Left ventricle myocardium inferior (tissue), 1 donor: ENCODE data around the gene TRAF3. TPM values are rescaled to one million over a fixed set of nuclear protein-coding genes. Genes with fewer than 3 reads are reported as not detected.

Experiments
- DNase-seq: peaks from one replicate; pipeline ENCODE4 v3.0.0-alpha.2; 2020
- H3K27ac ChIP-seq: fragments of 200-600 bp; replicated peaks from 2 replicates; pipeline ENCODE4 v1.8.0; 2021
- H3K27me3 ChIP-seq: fragments of 200-600 bp; 2 replicates; pipeline ENCODE4 v1.8.0; 2021; ENCODE audit warnings: low read depth
- H3K36me3 ChIP-seq: fragments of 200-600 bp; 2 replicates; pipeline ENCODE4 v1.8.0; 2021
- H3K4me1 ChIP-seq: fragments of 200-600 bp; 2 replicates; pipeline ENCODE4 v1.8.0; 2021
- H3K4me3 ChIP-seq: fragments of 200-600 bp; 2 replicates; pipeline ENCODE4 v1.8.0; 2021; ENCODE audit warnings: mild to moderate bottlenecking, moderate library complexity
- H3K9me3 ChIP-seq: fragments of 200-600 bp; replicated peaks from 2 replicates; pipeline ENCODE4 v1.8.0; 2021
- intact Hi-C: fragments of 100-400 bp; cut with micrococcal nuclease; formaldehyde crosslinking; loops from one replicate; pipeline ENCODE4 v1.11.0; 2022
- total RNA-seq: library from RNA; stranded (reverse); fragmentation: NEBNext Ultra II Directional; extraction: Animal tissue kit (Norgen Biotek cat#: 25700); gene quantifications from one replicate; pipeline ENCODE4 v1.2.1, GENCODE V29; 2021
- TF ChIP-seq, protein P1 (sequence below): fragments of 200-600 bp; IDR thresholded peaks from 2 replicates; pipeline ENCODE4 v1.8.0; 2021; ENCODE audit warnings: antibody characterized with exemption, mild to moderate bottlenecking, borderline replicate concordance
- donor health status: DM: no; HTN: yes; CAD: no; lungs with severe emphysema.

TRAF3 gene
- total RNA-seq, 1 donor from 2014 or later: 11.3 TPM

DNA sequence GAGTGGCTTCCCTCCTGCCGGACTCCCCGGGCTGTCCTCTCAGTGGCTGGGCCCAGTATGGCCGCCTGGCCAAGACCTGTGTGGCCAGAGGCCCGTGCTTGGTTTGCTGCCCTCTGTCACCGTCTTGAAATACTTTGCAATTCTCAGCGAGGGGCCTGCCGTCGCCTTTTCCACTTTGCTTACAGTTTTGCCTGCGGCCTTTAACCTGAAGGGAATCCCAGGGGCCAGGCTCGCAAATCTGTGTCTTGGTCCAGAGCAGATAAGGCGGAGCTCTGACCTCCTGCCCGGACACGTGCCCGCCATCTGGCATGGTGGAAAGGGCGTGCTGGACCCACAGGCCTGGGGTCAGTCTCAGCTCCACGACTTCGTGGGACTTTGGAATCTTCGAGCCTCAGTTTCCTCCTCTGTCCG is 134.3 kb downstream of the TRAF3 start:
- no peaks in the 10 kb centered on the region for H3K9me3 ChIP-seq
- DNase-seq: no peak
- TF ChIP-seq, protein P1, sequence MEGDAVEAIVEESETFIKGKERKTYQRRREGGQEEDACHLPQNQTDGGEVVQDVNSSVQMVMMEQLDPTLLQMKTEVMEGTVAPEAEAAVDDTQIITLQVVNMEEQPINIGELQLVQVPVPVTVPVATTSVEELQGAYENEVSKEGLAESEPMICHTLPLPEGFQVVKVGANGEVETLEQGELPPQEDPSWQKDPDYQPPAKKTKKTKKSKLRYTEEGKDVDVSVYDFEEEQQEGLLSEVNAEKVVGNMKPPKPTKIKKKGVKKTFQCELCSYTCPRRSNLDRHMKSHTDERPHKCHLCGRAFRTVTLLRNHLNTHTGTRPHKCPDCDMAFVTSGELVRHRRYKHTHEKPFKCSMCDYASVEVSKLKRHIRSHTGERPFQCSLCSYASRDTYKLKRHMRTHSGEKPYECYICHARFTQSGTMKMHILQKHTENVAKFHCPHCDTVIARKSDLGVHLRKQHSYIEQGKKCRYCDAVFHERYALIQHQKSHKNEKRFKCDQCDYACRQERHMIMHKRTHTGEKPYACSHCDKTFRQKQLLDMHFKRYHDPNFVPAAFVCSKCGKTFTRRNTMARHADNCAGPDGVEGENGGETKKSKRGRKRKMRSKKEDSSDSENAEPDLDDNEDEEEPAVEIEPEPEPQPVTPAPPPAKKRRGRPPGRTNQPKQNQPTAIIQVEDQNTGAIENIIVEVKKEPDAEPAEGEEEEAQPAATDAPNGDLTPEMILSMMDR: no peak
- H3K4me1 ChIP-seq: no peaks in the 10 kb centered on the region
- intact Hi-C loops: no loop called here
- H3K4me3 ChIP-seq: no peak overlapping the region
- H3K27ac ChIP-seq: no peak overlapping the region
- H3K27me3 ChIP-seq: no peaks in the 10 kb centered on the region
- peaks cover 9% of the 10 kb centered on the region for H3K36me3 ChIP-seq

DNA sequence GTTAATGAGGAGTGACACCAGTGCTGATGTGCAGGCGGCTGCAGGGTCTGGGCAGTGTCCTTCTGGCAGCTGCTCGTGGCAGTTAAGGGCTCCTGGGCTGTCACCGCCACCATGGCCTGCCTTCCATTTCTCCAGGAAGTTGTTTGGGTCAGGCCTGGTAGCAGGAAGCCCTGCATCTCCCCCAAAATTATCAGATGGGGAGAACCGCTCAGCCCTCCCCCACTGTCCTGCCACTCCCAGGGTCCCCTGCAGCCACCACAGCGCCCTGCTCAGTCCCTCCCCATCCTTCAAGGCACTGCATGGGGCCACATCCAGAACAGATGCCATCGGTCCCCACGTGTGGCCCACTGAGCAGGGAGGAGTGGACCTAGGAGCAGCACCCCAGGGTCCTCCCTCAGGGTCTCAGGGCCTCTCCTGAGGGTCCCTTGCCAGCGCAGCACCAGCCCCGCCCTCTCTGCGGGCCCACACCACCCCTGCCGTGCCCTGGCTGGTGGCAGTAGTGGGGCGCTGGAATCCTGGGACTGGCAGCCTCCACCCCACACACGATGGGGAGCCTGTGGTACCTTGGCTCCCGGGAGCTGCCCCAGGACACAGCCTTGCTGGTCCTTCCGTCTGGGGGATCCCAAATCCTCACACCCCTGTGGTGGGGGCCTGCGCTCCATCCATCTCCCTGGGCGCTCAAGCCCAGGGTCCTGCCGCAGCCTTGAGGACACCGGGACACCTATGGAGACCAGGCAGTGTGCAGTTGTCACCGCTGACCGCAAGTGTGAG is 134.9 kb downstream of the TRAF3 start:
- Histone ChIP-seq H3K27ac (no peak overlapping the region), H3K27me3 (no peaks in the 10 kb centered on the region), H3K4me1 (no peaks in the 10 kb centered on the region), H3K4me3 (no peak overlapping the region), H3K36me3 (peaks cover 4% of the 10 kb centered on the region), H3K9me3 (no peaks in the 10 kb centered on the region)
- TF ChIP-seq, protein P1: no peak
- DNase-seq: no peak
- intact Hi-C loops: no loop called here

DNA sequence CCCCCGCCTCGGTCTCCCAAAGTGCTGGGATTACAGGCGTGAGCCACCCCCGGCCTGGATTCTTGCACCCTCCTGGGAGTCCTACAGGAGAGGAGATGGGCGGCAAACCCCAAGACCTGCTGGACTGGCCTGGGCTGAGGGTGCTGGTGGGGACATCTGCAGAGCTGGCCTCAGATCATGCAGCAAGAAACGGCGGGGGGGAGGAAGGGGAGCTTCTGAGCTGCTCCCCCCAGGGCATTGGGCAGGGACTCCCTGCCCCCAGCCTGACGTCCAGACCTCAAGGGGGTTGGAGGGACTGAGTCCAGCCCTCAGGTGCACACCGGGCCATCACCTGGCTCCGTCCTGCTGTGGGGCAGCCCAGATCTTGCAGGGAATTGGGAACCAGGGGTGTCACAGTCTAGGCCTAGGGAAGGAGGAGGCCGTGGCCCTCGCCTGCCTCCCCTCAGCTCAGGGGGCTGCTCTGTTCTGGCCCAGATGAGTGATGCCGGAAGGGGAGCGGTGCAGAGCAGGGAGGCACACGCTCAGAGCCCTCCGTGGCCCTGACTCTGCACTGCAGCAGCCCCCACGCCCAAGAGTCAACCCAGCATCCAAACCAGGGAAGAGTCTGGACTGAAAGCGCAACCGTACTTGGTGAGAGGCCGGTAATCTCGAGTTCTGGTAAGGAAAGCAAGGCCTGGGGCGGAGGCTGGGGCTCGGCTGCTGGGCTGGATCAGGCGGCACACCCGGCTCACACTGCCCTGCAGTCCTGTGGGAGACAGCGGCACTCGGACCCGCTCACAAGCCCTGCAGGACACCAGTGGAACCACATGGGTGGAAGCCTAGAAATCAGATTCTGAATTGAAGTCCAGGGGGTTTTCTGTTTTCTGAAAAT is 136.3 kb downstream of the TRAF3 start:
- Histone ChIP-seq H3K9me3 (no peaks in the 10 kb centered on the region), H3K27me3 (no peaks in the 10 kb centered on the region), H3K36me3 (no peaks in the 10 kb centered on the region), H3K27ac (no peak overlapping the region), H3K4me1 (no peaks in the 10 kb centered on the region), H3K4me3 (no peak overlapping the region)
- intact Hi-C loops: no loop called here
- TF ChIP-seq, protein P1: no peak
- DNase-seq: no peak

DNA sequence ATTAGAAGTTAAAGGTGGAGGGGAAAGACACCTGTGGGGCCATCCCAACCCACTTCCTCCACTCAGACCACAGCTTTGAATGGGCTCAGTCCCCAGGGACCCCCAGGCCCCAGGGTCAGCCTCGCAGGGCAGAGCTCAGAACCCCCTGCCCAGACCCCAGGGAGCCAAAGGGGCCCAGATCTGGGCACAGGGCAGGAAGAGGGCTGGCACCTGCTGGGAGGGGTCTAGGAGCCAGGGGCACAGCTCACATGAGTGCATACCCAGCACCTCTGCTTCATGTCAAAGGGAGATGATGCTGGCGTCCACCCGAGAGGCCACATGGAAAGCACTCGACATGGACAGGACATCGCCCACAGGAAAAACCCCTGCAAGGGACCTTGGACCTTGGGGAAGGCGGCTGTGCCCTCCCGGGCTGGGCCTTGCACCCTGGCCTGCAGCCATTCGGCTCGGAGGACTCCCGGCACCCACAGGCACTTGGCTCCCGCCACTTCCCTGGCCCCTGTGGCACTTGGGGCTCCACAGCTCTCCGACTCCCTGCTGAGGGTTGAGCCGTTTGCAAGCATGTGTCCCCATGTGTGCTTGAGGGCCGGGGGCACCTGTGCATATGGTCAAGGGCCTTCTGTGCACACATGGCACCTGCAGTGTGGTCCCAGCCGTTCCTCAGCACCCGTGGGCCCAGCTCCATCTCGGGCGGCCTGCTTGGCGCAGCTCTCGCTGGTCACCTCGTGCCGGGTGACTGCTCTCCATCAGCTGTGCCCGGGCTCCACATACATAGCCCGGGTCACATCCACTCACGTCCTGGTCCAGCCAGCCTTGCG is 137.4 kb downstream of the TRAF3 start:
- Histone ChIP-seq H3K4me3 (no peak overlapping the region), H3K4me1 (no peaks in the 10 kb centered on the region), H3K27me3 (no peaks in the 10 kb centered on the region), H3K36me3 (no peaks in the 10 kb centered on the region), H3K27ac (no peak overlapping the region), H3K9me3 (no peaks in the 10 kb centered on the region)
- DNase-seq: no peak
- TF ChIP-seq, protein P1: no peak
- intact Hi-C loops: no loop called here
